Memory B cell (primary cell): ENCODE measurements around the gene TACC2.

Experiments
- ATAC-seq: fragments of 150-1000 bp; cut with Tn5 transposase; 2 replicates; pipeline ENCODE4 v1.10.0; 2021; ENCODE audit warnings: low read depth, mild to moderate bottlenecking, moderate library complexity
- DNase-seq, 2 donors: peaks; one replicate each; pipeline ENCODE4 v3.0.0; 2022; ENCODE audit warnings: low spot score in 2 of 2
- H3K27ac Mint-ChIP-seq: one replicate; pipeline ENCODE4 v1.8.0; 2022; ENCODE audit warnings: mild to moderate bottlenecking, moderate library complexity, mixed read lengths
- H3K27me3 Mint-ChIP-seq: one replicate; pipeline ENCODE4 v1.8.0; 2022; ENCODE audit warnings: mixed read lengths
- H3K36me3 Mint-ChIP-seq: one replicate; pipeline ENCODE4 v1.8.0; 2022; ENCODE audit warnings: mild to moderate bottlenecking, mixed read lengths
- H3K4me1 Mint-ChIP-seq: one replicate; pipeline ENCODE4 v1.8.0; 2022; ENCODE audit warnings: mixed read lengths
- H3K4me3 Mint-ChIP-seq: one replicate; pipeline ENCODE4 v1.8.0; 2022; ENCODE audit warnings: mild to moderate bottlenecking, moderate library complexity, mixed read lengths
- H3K9me3 Mint-ChIP-seq: one replicate; pipeline ENCODE4 v1.8.0; 2022; ENCODE audit warnings: mixed read lengths

The TACC2 gene

DNA sequence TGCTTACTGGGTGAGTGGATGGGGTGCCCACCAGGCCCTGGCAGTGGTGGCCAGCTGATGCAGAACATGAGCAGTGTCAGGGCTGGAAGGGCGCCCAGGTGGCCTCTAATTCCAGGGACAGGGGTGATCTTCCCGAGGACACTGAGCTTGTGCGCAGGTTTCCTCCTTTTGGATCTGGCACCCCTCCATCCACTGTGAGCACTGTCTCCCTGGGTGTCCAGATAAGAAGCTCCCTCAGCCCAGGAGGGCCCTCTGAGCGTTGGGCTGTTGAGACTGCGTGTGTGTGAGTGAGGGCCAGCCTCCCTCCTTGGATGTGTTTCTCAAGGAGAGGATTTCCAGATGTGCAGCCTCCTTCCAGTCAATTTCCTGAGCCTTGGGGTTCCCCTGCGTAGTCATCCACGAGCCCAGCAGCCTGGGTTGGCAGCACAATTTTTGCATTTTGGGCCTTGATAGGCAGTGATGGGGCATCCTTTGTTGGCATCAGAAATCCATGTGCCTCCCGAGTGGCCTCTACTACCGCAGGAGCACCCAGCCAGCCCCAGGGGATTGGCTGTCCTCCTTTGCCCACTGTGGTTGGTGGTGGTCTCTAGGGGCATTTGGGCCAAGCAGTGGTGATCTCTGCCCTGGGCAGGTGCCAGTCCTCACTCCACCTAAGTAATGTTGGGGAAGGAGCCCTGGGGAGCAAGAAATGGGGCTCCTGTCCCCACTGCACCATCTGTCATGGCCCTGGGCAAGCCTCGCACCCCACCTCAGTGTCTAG is 261.2 kb downstream of the TACC2 start:
- no peak for ATAC-seq
- DNase-seq = no peak
- no peaks in the 10 kb centered on the region for H3K4me1 Mint-ChIP-seq
- peaks cover 5% of the 10 kb centered on the region for H3K27me3 Mint-ChIP-seq
- H3K4me3 Mint-ChIP-seq = no peak overlapping the region
- no peaks in the 10 kb centered on the region for H3K36me3 Mint-ChIP-seq
- H3K9me3 Mint-ChIP-seq = no peaks in the 10 kb centered on the region
- H3K27ac Mint-ChIP-seq = no peak overlapping the region

DNA sequence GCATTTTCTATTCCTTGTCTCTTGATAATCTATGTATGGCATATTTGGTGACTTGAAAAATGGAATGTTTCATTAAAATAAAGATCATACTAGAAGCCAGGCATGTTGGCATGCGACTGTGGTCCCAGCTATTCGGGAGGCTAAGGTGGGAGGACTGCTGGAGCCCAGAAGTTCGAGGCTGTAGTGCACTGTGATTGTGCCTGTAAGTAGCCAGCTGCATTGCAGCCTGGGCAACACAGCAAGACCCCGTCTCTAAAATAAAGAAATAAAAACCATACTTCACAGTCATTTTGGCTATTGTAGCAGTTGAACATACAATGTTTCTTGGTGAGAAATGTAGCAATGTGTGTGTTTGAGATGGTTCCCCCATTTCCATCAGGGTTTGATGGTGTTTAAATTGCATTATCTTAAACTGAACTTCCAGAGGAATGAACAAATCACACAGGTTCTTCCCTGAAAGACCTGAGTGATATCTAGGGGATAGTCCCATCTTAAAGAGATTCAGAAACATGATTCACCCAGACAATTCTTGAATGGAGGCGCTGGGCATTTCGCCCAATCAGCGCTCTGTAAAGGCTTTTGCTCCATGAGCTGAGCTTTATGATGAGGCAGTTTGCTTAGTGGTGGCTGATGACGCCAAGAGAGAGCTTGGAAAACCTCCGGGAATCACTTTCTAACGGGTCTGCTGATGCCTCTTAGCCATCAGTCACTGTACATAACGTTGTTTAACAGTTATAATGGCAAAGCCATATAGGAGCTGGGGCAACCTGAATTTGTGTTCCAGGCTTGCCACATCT is 262.7 kb downstream of the TACC2 start:
- Mint-ChIP-seq H3K4me3 (no peak overlapping the region), H3K27me3 (peaks cover 8% of the 10 kb centered on the region), H3K27ac (no peak overlapping the region), H3K4me1 (no peaks in the 10 kb centered on the region), H3K36me3 (no peaks in the 10 kb centered on the region), H3K9me3 (no peaks in the 10 kb centered on the region)
- ATAC-seq = no peak
- no peak for DNase-seq

DNA sequence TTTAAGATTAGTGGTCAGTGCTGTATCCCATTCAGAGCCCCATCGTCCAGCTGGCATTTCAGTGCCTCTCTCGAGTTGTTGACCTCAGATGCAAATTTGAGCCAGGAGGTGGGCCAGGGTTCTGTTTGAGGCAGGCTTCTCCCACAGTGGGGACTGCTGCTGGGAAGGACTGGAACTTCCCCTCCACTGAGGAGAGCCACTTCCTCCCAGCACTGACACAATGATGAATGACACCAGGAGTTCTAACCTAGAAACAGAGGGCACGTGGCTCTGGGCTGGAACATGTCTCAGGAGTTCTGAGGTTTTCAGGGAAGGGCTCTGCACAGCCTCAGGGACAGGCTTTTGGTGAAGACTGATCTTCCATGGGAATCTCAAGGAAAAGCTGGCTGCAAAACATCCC is 263.8 kb downstream of the TACC2 start:
- Mint-ChIP-seq H3K4me3 (no peak overlapping the region), H3K4me1 (no peaks in the 10 kb centered on the region), H3K9me3 (no peaks in the 10 kb centered on the region), H3K27ac (no peak overlapping the region), H3K36me3 (no peaks in the 10 kb centered on the region), H3K27me3 (peaks cover 8% of the 10 kb centered on the region)
- ATAC-seq = no peak
- DNase-seq = no peak

DNA sequence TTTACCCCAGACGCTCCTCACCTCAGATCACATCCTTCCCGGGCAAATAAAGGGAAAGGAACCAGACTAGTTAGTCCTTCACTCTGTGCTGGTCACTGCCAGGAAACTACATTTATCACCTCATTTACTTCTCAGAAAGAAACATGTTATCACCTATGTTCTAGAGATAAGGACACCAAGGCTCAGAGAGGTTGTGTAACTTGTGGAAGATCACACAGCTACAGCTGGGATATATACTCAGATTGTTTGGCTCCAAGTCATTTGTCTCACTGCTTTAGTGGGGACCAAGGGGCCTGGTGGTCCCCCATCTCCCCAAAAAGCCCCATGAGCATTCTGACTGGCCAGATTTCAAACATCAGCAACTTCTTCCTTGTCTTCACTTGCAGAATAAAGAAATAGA is 264.6 kb downstream of the TACC2 start:
- Mint-ChIP-seq H3K27ac (no peak overlapping the region), H3K4me1 (no peaks in the 10 kb centered on the region), H3K4me3 (no peak overlapping the region), H3K9me3 (no peaks in the 10 kb centered on the region), H3K36me3 (no peaks in the 10 kb centered on the region), H3K27me3 (peaks cover 7% of the 10 kb centered on the region)
- ATAC-seq = no peak
- DNase-seq = no peak

DNA sequence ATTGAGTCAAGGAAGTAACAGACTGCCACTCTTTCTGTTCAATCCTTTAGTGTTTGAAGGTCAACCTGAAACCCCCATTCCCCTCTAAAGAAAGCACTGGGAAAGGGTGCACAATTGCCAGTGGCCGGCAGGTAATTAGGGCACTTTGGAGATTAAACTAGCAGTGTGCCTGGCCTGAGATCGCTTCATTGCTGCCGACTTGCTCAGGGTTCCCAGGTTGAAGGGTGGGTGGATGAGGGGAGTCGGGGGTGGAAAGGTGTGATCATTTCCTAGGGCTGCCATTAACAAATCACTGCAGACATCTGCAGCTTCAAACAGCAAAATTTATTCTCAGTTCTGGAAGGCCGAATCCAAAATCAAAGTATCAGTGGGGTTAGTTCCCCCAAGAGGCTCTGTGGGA is 265.9 kb downstream of the TACC2 start:
- Mint-ChIP-seq H3K4me3 (no peak overlapping the region), H3K4me1 (no peaks in the 10 kb centered on the region), H3K27me3 (peaks cover 5% of the 10 kb centered on the region), H3K9me3 (peaks cover under 1% of the 10 kb centered on the region), H3K36me3 (no peaks in the 10 kb centered on the region), H3K27ac (no peak overlapping the region)
- DNase-seq = no peak
- ATAC-seq = no peak

DNA sequence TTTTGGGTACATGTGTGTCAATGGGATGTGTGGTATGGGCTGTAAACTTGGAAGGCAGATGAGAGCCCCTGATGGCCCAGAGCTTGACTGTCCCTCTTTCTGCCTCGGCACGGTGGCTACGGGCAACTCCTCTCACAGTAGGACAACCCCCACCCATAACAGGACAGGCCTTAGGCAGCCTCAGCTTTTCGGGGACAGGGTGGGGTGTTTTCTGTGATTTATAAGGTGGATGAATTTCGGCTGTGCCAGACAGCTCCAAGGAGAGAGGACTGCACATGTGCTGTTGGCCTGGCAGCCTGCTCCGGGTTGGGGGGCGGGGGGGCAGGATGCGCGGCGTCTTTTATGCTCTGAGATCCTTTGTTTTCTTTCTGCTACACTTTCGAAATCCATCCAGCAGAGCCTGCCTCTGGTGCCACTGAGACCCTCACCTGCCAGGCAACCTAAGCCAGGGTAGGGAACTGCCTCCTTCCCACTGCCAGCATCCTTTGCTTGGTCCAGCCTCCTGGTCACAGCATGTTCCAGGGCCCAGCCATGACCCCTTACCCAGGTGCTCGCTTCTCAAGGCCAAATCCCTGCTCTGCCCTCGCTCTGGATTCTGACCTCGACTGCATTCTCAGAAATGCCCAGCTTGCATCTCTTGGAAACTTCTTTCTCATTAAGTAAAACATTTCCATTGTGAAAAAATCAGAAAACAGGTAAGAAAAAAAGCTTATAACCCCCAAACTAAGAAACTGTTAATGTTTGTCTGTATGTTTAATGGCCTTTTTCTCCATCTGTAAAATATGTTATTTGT is 266.7 kb downstream of the TACC2 start:
- DNase-seq (no peak), ATAC-seq (no peak)
- Mint-ChIP-seq H3K27me3 (peaks cover 6% of the 10 kb centered on the region), H3K27ac (no peak overlapping the region), H3K9me3 (peaks cover 2% of the 10 kb centered on the region), H3K4me1 (no peaks in the 10 kb centered on the region), H3K4me3 (no peak overlapping the region), H3K36me3 (no peaks in the 10 kb centered on the region)

DNA sequence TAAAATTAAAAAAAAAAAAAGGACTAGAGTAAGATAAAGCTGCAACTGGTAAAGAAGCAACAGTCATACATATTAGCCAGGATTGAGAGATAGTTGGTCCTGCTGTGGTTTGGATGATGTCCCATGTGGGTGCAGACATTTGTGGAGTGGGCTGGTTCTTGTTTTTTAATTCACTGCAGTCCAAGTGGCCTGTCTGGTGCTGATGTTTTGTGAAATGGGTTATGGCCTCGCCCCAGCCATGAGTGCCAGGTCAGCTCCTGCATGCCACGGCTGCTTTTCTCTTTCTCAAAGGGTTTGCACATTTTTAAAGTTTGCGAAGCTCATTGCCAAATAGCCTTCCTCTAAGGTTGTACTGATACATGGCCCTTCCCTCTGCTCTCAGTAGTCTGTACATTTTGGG is 268.1 kb downstream of the TACC2 start:
- H3K27me3 Mint-ChIP-seq = peaks cover 6% of the 10 kb centered on the region
- no peaks in the 10 kb centered on the region for H3K36me3 Mint-ChIP-seq
- ATAC-seq (no peak), DNase-seq (no peak)
- no peak overlapping the region for H3K27ac Mint-ChIP-seq
- no peak overlapping the region for H3K4me3 Mint-ChIP-seq
- H3K4me1 Mint-ChIP-seq = no peaks in the 10 kb centered on the region
- peaks cover 2% of the 10 kb centered on the region for H3K9me3 Mint-ChIP-seq

DNA sequence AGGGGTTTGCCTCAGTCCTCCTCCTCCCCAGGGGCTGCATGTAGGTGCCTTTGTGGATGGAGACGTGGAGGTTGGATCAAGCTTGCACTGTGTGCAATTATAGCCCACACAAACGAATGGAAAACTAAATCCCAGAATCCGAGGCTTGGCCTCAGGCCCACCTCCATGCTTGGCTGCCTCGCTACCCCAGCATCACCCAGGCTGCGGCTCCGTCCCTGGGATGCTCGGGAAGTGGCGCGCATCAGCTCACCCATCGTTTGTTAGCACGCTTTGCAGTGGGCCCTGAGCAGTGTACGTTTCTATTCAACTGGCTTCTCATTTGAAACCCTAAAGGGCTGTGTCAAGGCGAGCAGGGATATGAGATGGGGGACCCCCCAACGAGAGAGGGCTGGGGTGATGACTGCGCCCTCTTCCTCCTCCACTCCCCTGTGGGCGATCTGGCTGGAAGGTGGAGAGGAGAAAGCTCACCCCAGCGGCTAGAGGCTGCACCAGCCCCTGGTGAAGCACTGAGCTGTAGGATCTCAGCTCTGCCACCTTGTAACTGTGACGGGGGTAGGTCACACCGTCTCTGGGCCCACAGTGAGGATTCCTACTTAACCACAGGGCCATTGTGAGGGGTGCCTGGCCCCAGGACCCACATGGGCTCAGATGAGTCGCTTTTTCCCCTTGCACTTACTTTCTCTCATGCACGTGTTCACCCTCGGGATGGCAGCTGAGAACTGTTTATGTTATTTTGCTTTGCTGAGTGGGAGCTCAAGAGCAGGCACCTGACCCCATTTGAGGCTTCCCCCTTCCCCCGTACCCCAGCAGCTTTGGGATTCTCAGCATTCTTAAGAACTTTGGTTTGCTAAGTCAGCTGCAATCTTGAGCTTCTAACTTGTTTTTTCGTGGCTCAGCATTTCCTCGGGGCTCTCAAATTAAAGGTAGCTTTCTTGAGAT is 269.4 kb downstream of the TACC2 start:
- no peak overlapping the region for H3K4me3 Mint-ChIP-seq
- no peak overlapping the region for H3K27ac Mint-ChIP-seq
- peaks cover 6% of the 10 kb centered on the region for H3K27me3 Mint-ChIP-seq
- H3K9me3 Mint-ChIP-seq = peaks cover 7% of the 10 kb centered on the region
- no peak for ATAC-seq
- H3K36me3 Mint-ChIP-seq = peaks cover 3% of the 10 kb centered on the region
- H3K4me1 Mint-ChIP-seq = no peaks in the 10 kb centered on the region
- no peak for DNase-seq

DNA sequence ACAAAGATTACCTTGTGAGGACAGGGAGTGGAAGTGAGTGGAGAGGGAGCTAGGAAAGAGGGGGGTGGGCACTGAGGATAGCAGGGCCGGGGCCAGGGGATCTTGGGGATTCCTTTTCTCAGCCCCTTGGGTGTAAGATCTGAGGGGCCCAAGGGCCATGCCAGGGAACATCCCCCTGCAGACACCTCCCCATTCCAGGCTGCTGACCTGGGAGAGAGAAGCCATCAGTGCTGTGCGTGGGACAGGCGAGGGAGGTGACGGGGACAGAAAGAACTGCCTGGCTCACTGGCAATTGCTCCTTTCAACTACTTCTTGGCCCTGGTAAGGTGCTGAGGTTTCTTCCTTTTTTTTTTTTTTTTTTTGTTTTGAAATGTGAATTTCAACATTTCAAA is 270.1 kb downstream of the TACC2 start:
- Mint-ChIP-seq H3K9me3 (peaks cover 9% of the 10 kb centered on the region), H3K36me3 (peaks cover 3% of the 10 kb centered on the region), H3K27ac (no peak overlapping the region), H3K27me3 (peaks cover 6% of the 10 kb centered on the region), H3K4me1 (no peaks in the 10 kb centered on the region), H3K4me3 (no peak overlapping the region)
- ATAC-seq = no peak
- DNase-seq = no peak

DNA sequence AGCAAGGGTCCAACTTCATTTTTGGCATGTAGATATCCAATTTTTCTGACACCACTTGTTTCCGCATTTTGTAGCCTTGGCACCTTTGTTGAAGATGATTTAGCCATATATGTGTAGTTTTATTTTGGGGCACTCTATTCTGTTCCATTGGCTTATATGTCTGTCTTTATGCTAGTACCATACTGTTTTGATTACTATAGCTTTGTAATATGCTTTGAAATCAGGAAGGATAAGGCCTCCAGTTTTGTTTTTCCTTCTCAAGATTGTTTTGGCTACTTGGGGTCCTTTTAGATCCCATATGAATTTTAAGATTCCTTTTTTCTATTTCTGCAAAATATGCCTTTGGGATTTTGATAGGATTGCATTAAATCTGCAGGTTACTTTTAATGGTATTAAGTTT is 272.6 kb downstream of the TACC2 start:
- H3K36me3 Mint-ChIP-seq = peaks cover 3% of the 10 kb centered on the region
- ATAC-seq = no peak
- no peak overlapping the region for H3K27ac Mint-ChIP-seq
- H3K9me3 Mint-ChIP-seq = peaks cover 9% of the 10 kb centered on the region
- no peak overlapping the region for H3K4me3 Mint-ChIP-seq
- no peaks in the 10 kb centered on the region for H3K4me1 Mint-ChIP-seq
- no peak for DNase-seq
- peaks cover 2% of the 10 kb centered on the region for H3K27me3 Mint-ChIP-seq

DNA sequence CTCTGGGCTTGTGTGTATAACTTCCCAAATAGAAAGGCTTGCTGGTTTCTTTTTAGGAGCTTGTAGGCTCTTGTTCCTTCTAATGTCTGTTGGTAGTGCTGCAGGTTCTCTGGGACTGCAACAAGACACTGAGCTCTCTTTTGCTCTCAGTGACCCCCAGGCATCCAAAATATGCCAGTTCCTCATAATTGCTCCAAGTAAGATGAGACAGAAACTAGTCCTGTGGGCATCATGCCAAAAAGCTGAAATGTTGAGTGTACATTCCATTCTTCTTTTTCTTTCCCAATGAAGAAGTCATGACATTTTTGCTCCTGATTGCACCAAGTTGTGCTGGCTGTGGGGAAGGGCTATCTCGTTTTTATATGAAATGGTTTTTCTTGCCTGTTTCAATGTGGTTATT is 275.0 kb downstream of the TACC2 start:
- ATAC-seq = no peak
- no peak for DNase-seq
- no peak overlapping the region for H3K27ac Mint-ChIP-seq
- peaks cover 2% of the 10 kb centered on the region for H3K27me3 Mint-ChIP-seq
- H3K4me3 Mint-ChIP-seq = no peak overlapping the region
- peaks cover 3% of the 10 kb centered on the region for H3K36me3 Mint-ChIP-seq
- no peaks in the 10 kb centered on the region for H3K4me1 Mint-ChIP-seq
- peaks cover 9% of the 10 kb centered on the region for H3K9me3 Mint-ChIP-seq

DNA sequence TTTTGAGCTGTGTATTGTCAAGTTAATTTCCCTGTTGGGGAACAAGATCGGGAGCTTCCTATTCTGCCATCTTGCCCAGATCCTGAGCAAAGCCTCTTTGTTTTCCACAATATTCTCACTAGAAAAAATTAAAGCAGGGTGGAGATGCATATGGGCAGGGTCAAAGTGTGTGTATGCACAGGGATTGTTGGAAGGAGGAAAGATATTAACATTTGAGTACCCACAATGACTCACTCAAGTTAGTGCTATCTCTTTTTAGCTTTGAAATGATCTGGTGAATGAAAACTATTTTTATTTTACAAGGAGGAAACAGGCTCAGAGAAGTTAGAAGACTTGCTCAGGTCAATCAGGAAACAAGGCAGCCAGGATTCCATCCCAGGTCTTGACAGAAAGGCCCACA is 275.5 kb downstream of the TACC2 start:
- peaks cover 9% of the 10 kb centered on the region for H3K9me3 Mint-ChIP-seq
- H3K27me3 Mint-ChIP-seq = peaks cover 2% of the 10 kb centered on the region
- H3K27ac Mint-ChIP-seq = no peak overlapping the region
- H3K4me3 Mint-ChIP-seq = no peak overlapping the region
- DNase-seq (no peak), ATAC-seq (no peak)
- H3K36me3 Mint-ChIP-seq = peaks cover 3% of the 10 kb centered on the region
- H3K4me1 Mint-ChIP-seq = no peaks in the 10 kb centered on the region

DNA sequence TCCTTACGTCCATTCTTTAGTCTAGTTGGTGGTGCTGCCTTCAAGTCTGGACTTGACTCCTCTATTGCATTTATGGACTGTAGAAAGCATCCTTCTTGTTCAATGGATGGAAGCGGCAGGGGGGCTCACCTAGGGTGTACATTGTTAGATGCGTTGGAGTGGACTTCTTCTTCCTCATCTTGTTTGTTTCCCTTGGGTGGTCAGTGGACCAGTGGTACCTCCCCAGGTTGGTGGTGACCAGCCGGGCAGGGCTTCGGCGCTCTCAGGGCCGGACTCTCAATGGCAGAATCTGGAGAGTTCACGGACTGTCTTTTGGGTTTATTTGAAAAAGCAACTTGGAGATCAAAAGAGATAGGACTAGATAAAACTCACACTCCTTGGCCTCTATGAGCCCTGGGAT is 276.0 kb downstream of the TACC2 start:
- H3K27me3 Mint-ChIP-seq = peaks cover 2% of the 10 kb centered on the region
- peaks cover 7% of the 10 kb centered on the region for H3K9me3 Mint-ChIP-seq
- H3K36me3 Mint-ChIP-seq = peaks cover 3% of the 10 kb centered on the region
- H3K4me3 Mint-ChIP-seq = no peak overlapping the region
- no peaks in the 10 kb centered on the region for H3K4me1 Mint-ChIP-seq
- no peak for DNase-seq
- ATAC-seq = no peak
- H3K27ac Mint-ChIP-seq = no peak overlapping the region
